ENCODE results near the gene TSC22D3. TPM values are rescaled to one million over a fixed set of nuclear protein-coding genes. Genes with fewer than 3 reads are reported as not detected.

TSC22D3 gene
- polyA plus RNA-seq, 1 of the 3 experiments (the other 2 are of a cell fraction): 9.2 TPM

DNA sequence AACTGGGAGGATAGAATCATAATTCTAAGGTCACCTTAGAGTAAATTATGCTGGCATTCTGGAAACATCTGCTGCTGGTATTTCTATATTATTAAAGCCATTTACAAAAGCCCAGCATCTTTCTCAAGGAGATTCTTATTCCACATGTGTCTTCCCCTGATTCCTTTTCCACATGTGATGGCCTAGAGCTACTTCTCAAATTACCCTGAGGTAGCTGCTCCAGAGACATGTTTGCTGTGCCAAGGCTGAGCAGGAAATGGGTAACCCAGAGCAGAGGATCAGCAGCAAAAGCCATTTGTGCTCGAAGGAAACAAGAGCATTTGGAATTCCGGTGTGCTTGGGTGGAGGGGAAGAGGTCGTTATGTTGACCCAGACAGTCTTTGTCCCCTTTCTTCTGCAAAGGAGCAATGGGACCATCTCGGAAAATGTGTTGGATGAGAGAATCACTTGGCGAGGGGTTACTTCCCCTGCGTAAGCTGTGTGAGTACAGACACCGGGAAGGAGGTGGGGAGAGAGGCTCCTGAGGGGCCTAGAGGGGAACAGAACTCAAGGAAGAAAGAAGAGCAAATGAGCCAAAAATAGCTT is 24.6 kb downstream of the TSC22D3 start:
- H3K36me3 ChIP-seq (replicated peaks in 1 of 2; ENCODE audit: control insufficient read depth in 1 of 2, insufficient read depth in 2 of 2, low read length in 1 of 2): no peaks in the 10 kb centered on the region
- H3F3A ChIP-seq (replicated peaks; ENCODE audit: insufficient read depth): no peaks in the 10 kb centered on the region
- no peak overlapping the region for H3K4me3 ChIP-seq (ENCODE audit: low read depth in 2 of 2, low read length in 1 of 2)
- H3K4me1 ChIP-seq (ENCODE audit: control insufficient read depth in 1 of 2, insufficient read depth in 2 of 2, low read depth in 1 of 2, low read length in 1 of 2): no peaks in the 10 kb centered on the region; a peak in 1 of 4 replicates
- no peaks in the 10 kb centered on the region for H3K9me3 ChIP-seq
- H3K4me2 ChIP-seq: no peak overlapping the region
- POLR2A ChIA-PET: no interaction called here
- WGBS (ENCODE audit: low lambda C conversion rate): 41% methylated on average over 7 of the region's 7 CpGs
- DNase-seq: no peak
- no peak overlapping the region for H2AFZ ChIP-seq (ENCODE audit: low read depth)
- no peaks in the 10 kb centered on the region for H3K79me2 ChIP-seq (ENCODE audit: insufficient read depth)
- peaks cover 36% of the 10 kb centered on the region for H3K27me3 ChIP-seq (ENCODE audit: insufficient read depth)
- no peaks in the 10 kb centered on the region for H3K9me2 ChIP-seq
- H3K27ac ChIP-seq (ENCODE audit: low read depth in 2 of 2, low read length in 1 of 2): no peak overlapping the region
- CTCF ChIA-PET: interaction anchor here (1.0 to 2.3 kb wide), 2 partner anchors 10 to 26 kb away, joined by 3 to 11 read pairs; partner anchors contain the start of gene NCBP2L
- TF ChIP-seq, protein P1, sequence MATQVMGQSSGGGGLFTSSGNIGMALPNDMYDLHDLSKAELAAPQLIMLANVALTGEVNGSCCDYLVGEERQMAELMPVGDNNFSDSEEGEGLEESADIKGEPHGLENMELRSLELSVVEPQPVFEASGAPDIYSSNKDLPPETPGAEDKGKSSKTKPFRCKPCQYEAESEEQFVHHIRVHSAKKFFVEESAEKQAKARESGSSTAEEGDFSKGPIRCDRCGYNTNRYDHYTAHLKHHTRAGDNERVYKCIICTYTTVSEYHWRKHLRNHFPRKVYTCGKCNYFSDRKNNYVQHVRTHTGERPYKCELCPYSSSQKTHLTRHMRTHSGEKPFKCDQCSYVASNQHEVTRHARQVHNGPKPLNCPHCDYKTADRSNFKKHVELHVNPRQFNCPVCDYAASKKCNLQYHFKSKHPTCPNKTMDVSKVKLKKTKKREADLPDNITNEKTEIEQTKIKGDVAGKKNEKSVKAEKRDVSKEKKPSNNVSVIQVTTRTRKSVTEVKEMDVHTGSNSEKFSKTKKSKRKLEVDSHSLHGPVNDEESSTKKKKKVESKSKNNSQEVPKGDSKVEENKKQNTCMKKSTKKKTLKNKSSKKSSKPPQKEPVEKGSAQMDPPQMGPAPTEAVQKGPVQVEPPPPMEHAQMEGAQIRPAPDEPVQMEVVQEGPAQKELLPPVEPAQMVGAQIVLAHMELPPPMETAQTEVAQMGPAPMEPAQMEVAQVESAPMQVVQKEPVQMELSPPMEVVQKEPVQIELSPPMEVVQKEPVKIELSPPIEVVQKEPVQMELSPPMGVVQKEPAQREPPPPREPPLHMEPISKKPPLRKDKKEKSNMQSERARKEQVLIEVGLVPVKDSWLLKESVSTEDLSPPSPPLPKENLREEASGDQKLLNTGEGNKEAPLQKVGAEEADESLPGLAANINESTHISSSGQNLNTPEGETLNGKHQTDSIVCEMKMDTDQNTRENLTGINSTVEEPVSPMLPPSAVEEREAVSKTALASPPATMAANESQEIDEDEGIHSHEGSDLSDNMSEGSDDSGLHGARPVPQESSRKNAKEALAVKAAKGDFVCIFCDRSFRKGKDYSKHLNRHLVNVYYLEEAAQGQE (IDR thresholded peaks at IDR 0.05; ENCODE audit: low read depth, low read length): no peak
- TF ChIP-seq CHD2 (IDR thresholded peaks at IDR 0.05; ENCODE audit: low read length, partially characterized antibody) (no peak), TAF1 (IDR thresholded peaks at IDR 0.05; ENCODE audit: borderline replicate concordance, low read depth, low read length) (no peak), IRF3 (IDR thresholded peaks at IDR 0.05; ENCODE audit: low read depth, low read length) (no peak), ELF1 (IDR thresholded peaks at IDR 0.05) (no peak), MXI1 (IDR thresholded peaks at IDR 0.05; ENCODE audit: low read depth, low read length) (no peak), RFX5 (IDR thresholded peaks at IDR 0.05; ENCODE audit: low read length) (no peak), EP300 (IDR thresholded peaks at IDR 0.05; ENCODE audit: borderline replicate concordance in 1 of 2, low read depth in 1 of 2, low read length in 1 of 2) (no peak), RXRA (IDR thresholded peaks at IDR 0.05; ENCODE audit: borderline replicate concordance, low read depth) (no peak), YY1 (IDR thresholded peaks at IDR 0.05; ENCODE audit: low read depth) (no peak), RAD21 (IDR thresholded peaks at IDR 0.05; ENCODE audit: low read length) (no peak), GABPA (IDR thresholded peaks at IDR 0.05; ENCODE audit: low read depth) (no peak), PBX3 (IDR thresholded peaks at IDR 0.05) (no peak), NFIC (IDR thresholded peaks at IDR 0.05; ENCODE audit: borderline replicate concordance) (no peak), TCF12 (IDR thresholded peaks at IDR 0.05) (no peak), FOXJ3 (CRISPR knock-in tag; IDR thresholded peaks at IDR 0.05) (no peak)
- TF ChIP-seq, protein P2, sequence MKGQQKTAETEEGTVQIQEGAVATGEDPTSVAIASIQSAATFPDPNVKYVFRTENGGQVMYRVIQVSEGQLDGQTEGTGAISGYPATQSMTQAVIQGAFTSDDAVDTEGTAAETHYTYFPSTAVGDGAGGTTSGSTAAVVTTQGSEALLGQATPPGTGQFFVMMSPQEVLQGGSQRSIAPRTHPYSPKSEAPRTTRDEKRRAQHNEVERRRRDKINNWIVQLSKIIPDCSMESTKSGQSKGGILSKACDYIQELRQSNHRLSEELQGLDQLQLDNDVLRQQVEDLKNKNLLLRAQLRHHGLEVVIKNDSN (IDR thresholded peaks at IDR 0.05; ENCODE audit: borderline replicate concordance, low read depth): no peak
- TF ChIP-seq, protein P3, sequence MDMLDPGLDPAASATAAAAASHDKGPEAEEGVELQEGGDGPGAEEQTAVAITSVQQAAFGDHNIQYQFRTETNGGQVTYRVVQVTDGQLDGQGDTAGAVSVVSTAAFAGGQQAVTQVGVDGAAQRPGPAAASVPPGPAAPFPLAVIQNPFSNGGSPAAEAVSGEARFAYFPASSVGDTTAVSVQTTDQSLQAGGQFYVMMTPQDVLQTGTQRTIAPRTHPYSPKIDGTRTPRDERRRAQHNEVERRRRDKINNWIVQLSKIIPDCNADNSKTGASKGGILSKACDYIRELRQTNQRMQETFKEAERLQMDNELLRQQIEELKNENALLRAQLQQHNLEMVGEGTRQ (IDR thresholded peaks at IDR 0.05; ENCODE audit: borderline replicate concordance, low read depth, low read length): no peak
- TF ChIP-seq, protein P4, sequence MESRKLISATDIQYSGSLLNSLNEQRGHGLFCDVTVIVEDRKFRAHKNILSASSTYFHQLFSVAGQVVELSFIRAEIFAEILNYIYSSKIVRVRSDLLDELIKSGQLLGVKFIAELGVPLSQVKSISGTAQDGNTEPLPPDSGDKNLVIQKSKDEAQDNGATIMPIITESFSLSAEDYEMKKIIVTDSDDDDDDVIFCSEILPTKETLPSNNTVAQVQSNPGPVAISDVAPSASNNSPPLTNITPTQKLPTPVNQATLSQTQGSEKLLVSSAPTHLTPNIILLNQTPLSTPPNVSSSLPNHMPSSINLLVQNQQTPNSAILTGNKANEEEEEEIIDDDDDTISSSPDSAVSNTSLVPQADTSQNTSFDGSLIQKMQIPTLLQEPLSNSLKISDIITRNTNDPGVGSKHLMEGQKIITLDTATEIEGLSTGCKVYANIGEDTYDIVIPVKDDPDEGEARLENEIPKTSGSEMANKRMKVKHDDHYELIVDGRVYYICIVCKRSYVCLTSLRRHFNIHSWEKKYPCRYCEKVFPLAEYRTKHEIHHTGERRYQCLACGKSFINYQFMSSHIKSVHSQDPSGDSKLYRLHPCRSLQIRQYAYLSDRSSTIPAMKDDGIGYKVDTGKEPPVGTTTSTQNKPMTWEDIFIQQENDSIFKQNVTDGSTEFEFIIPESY (IDR thresholded peaks at IDR 0.05; ENCODE audit: borderline replicate concordance, low read depth): no peak
- no peaks in the 10 kb centered on the region for H4K20me1 ChIP-seq (ENCODE audit: insufficient read depth)
- no peak overlapping the region for H3K9ac ChIP-seq

Measured in SK-N-SH (cell line).